ENCODE results near the gene UBE3C.
"Not testable (repeated sequence)": the region's sequence is repeated elsewhere in the genome, so short reads cannot be mapped to it uniquely, and the experiment has no call there.

UBE3C gene

DNA sequence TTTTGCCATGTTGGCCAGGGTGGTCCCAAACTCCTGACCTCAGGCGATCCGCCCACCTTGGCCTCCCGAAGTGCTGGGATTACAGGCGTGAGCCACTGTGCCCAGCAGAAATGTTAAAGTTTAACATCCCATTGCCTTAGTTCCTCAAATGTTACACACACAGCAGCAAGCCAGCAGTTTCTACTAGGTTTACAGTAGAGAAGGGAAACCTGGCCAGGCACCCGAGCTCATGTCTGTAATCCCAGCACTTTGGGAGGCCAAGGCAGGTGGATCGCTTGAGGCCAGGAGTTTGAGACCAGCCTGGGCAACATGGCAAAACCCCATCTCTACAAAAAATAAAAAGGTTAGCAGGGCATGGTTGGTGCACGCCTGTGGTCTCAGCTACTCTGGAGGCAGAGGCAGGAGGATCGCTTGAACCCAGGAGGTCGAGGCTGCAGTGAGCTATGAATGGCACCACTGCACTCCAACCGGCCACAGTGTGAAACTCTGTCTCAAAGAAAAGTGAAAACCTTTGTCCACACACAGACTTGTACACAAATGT, 135.4 kb downstream of the UBE3C start:
- DNase-seq = not testable (repeated sequence)

DNA sequence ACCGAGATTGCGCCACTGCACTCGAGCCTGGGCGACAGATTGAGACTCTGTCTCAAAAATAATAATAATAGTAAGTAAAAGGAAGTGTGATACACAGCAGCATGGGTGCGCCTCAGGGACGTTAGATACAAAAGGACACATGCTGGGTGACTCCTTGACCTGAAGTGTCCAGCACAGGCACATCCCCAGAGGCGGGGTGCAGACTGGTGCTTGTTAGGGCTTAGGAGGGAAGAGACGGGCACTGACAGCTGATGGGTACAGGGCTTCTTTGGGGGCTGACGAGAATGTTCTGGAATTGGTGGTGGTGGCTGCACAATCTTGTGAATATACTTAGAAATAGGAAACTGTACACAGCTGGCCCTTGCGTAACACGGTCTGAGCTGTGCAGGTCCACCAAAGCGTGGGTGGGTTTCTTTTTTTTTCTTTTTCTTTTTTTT, 136.3 kb downstream of the UBE3C start:
- DNase-seq = no peak

DNA sequence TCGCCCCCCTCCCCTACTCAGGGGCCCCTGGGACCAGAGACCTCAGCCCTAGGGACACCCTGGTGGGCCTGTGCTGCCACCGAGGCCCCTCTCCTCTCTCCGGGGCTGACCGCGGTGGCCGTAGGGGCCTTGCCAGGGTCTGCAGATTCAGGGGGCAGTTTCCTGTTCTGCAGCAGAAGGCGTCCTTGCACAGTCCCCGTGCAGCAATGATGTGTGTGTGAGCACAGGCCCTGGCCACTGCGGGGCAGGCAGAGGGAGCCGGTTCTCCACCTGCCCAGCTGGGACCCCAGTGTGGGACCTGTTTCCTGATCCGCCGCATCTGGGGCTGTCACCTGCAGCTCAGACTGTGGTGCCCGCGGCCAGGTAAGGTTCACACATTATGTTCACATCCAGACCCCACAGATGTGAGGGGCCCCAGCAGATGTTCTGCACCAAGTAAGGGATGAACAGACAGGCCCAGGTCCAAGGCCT, 137.4 kb downstream of the UBE3C start:
- DNase-seq = no peak

DNA sequence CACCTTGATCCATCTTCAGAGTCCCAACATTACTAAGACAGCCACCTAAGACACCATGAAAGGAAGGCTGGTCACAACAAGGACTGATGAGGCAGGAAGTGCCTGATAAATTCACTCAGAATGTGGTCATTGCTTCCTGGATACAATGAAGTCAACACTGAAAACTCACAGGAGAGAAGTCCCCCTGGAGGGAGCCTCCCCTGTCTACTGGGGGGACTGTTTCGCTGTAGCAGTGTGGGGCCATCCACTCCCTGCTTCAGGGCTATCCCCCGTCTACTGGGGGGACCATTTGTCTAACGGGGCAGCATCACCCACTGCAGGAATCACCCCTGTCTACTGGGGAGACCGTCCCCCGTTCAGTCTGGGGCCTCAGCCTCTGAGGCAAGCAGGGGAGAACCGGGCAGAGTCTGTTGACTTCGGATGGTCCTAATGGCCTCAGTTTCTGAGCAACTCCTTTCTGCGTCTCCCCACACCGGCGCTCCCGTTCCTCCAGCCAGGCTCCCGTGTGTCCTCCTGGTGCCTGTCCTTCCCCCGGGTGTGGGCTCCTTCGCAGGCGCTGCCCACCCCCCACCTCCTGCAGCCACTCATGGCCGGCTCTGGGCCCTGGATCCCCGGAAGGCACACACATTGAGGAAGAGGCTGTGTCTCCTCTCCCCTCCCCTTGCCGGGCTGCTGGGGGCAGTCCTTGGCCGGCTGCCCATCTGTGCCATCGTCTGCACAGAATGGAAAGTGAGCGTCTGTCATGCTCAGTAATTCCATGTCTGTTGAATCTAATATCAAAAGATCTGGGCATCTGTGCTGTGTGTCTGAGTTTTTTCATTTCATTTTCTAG, 138.2 kb downstream of the UBE3C start:
- no peak for DNase-seq

DNA sequence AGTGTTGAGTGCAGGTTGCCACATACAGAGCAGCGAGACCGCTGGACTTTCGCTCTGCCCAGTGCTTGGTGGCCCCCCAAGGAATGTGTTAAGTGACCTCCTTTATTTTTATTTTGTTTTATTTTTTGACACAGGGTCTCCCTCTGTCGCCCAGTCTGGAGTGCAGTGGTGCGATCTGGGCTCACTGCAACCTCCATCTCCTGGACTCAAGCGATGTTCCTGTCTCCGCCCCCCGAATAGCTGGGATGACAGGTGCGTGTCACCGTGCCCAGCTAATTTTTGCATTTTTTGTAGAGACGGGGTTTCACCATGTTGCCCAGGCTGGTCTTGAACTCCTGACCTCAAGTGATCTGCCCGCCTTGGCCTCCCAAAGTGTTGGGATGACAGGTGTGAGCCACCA, 138.8 kb downstream of the UBE3C start:
- DNase-seq = not testable (repeated sequence)

DNA sequence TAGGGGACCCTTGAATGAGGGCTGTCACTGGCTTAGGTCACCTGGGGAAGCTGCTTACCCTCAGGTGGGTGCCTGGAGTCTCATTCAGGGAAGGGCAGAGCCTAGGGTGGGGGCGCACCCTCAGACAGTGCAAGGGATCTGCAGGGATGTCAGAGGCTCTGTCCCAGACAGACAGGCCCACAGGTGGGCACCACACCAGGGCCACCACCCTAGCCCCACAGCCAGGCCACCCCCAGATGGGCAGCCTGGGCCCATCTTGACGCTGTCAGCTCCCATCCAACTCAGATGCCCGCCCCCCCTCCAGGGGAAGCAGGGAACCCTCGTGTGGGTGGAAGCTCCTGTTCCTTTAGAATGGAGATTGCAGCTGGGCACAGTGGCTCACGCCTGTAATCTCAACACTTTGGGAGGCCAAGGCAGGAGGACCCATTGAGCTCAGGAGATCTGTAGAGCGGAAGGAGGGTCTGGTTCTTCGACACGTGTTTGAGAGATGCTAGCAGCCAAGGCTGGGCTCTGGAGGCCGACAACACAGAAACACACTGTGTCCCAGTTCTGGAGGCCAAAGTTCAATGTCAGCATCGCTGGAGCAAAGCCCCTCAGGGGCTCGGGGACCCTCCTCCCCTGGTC, 139.6 kb downstream of the UBE3C start:
- no peak for DNase-seq

DNA sequence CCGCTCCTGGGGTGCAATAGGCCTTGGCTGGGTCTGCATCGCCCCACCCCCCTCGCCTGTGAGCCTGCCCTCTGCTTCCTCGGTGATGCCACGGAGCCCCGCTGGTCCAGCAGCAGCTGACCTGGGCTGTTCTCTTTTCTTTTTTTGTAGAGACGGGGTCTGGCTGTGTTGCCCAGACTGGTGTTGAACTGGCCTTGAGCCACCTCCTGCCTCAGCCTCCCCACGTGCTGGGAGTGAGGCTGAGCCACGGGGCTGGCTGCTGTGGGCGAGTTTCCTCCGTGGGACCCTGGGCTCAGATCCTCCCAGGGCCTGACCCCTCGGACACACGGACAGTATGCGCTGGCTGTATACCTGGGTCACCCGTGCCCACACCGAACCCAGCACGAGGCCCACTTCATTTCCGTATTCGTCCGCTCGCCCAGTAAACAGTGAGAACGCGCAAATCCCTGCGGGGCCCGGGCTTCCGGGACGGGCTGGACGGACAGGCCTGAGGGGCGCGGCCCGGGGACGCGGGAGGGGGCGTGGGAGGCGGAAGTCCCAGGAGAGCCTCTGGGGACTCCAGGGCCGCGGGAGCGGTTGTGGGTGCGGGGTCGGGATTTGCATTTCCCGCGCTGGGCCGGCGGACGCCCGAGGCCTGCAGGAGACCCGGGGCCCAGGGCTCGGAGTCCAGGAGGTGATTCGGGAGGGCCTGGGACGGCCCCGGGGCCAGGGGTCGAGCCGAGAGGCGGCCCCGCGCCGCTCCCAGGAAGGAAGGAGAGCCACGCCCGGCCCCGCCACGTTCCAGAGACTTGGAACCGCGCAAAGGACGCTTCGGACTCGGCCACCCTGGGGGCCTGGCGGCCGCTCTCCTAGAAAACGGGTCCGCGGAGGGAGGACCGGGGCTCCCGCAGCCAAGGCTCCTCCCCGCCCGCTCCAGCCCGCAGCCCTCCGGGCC, 140.3 kb downstream of the UBE3C start:
- no peak for DNase-seq

DNA sequence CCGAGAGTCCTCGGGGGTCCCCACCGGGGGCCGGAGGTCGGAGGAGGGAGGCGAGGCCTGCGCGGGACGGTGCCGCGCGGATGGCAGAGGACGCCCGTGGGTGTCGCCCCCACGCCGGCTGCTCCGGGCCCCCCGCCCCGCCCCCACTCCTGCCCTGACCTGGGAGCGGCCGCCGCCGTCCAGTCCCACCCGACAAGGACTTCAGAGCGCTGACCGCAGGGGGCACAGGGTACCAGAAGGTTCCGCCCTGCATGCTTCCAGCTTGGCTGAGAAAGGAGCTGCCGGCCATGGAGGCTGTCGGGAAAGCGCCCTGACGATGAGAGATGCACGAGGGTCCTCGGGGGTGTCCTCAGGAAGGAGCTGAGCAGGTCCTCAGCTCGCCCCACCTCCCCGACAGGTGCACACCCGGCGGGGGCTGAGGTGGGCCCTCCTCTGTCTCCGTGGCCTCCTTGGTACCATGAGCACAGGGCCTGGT, 141.1 kb downstream of the UBE3C start:
- DNase-seq = no peak

DNA sequence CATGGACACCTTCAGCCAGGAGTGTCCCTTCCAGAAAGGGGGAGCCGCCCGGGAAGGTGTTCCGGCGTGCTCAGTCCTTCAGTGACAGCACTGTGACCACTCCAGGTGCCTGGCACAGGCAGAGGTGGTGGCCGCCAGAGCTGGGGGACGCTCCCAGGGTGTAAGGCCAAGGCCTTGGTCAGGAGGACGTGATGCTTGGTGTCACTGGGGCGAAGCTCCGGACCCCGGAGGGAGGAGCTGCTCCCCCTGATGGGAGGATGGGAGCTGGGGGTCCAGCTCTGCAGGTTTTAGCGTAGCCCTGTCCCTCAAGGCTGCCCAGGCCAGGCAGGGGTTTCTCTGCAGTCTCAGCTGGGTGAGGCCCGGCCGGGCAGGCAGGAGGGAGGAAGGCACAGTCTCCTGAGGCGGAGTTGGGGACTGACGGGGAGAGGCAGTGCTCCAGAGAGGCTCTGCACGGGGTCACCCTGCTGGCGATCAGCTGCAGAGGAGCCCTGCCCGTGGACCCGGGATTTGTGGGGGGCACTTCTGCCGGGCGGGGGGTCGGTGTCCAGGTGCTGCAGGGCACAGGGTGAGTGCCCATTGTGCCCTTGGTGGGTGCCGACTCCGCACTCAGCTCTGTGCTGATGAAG, 141.6 kb downstream of the UBE3C start:
- no peak for DNase-seq

DNA sequence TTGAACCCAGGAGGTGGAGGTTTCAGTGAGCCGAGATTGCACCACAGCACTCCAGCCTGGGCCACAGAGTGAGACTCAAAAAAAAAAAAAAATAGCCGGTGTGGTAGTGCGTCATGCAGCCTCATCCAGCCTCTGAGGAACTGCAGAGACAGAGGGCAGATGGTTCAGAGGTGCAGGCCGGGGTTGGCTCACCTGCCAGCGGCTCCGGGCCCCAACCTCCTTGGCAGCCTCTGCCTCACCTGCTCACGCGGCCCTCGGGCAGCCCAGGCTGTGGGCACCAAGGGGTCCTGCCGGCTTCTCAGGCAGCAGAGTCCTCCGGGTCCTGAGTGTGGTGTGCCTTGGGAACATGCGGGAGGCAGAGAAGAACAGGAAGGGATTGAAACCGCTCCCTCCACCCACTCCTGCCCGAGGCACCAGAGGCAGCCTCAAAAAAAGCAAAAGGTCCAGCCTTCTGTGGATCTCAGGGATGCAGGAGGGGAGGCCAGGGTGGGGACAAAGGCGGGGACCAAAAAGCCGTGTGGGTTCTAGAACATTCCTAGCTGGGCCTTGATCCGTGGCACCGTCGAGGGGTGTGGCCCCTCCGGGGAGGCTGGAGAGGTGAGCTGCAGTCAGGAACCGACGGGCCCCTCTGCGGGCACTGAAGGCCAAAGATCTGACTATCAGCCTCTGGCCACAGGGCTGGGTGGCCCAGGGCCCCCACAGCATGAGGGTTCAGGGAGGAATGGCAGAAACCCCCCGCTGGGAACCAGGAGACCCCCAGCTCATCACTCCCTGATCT, 142.7 kb downstream of the UBE3C start:
- DNase-seq = no peak

DNA sequence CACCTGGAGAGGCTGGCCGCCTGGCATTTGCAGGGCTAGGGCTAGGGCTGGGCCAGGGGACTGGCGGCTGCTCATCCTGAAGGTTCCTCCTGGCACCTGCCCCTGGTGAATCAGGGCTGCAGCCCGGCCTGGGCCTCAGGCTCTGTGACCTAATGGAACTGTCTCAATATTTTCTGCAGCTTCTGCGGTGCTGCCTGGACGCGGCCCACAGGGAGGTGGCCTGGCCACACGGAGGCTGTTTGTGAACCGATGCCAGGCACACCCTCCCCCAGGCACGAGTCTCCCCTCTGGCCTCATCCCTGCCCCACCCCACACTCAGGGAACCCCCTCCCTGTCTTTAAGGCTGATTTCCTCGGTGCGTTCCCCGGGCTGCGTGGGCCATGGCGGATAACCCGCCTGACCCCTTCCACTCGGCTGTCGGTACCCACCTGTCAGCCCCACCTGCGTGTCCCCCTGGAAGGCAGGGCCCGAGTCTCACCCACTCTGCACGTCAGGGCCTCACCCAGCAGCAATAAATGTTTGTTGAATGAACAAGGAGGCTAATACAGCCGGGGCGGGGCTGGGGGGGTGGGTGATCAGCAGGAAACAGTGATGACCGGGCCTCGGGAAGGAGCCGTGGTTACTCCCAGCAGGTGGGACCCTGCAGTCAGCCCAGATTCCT, 143.5 kb downstream of the UBE3C start:
- no peak for DNase-seq

DNA sequence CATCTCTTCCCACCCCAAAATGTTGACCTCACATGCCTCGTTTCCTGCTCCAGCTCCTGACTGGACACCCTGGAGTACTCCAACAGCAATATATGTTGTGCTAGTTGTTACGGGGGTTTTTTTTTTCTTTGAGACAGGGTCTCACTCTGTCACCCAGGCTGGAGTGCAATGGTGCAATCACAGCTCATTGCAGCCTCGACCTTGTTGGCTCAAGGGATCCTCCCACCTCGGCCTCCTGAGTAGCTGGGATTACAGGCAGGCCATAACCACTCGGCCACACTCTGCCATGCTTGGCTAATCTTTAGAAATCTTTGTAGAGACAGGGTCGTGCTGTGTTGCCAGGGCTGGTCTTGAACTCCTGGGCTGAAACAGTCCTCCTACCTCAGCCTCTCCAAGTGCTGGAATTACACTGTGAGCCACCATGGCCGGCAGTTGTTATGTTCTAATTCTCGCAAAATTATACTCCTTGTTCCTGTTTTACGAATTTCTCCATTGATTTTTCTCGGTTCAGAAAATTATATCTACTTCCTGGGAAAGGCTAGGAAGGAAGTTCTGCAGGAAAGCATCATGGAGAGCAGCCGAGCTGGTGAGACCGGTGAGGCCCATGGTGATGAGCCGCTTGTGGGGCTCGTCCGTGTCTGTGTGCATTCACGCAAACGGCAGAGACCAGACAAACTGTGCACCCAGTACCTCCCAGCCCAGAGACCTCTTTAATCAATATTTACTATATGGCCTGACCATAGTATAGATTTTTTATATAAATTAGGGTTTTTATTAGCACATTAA, 145.7 kb downstream of the UBE3C start:
- no peak for DNase-seq

DNA sequence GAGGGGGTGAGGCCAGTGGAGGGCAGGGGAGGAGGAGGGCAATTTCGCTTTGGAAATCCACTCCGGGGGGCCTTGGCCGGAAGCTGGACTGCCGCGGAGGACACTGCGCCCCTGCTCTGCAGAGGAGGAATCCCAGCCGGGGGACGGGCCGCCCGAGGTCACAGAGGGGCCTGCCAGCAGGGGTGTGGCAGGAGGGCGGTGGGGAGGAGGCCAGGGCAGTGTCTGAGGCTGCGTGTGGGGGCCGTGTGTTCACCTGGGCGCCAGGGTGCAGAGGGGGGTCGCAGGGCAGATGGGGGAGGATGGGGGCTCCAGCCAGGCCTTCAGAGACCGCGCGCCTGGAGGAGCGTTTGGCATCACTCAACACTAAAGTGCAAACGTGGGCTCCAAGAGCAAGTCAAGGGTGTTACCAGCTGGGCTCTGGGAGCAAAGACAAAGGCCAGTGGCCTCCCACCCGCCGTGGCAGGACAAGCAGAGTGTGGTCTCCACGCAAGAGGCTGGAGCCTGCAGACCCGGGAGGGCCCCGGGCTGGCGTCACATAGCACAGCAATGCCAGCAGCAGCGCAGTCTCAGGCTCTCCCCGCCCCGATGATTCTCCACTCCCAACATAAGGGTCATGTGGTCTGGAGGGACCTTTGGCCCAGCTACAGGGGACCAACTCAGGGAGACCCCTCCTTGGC, 152.8 kb downstream of the UBE3C start:
- DNase-seq = no peak

DNA sequence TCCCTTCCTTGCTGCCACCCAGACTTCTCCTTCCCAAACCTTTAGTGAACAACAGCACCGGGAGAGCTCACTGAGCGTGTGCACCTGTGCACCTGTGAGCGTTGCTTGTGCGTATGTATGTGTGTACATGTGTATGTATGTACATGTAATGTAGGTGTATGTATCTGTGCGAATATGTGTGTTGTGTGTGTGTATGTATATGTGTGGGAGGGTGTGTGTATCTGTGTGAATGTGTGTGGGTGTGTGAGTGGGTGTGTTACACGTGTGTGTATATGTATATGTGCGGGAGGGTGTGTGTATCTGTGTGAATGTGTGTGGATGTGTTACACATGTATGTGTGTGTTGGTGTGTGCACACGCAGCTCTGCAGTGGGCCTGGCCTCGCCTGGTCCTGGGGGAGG, 153.5 kb downstream of the UBE3C start:
- DNase-seq = no peak

DNA sequence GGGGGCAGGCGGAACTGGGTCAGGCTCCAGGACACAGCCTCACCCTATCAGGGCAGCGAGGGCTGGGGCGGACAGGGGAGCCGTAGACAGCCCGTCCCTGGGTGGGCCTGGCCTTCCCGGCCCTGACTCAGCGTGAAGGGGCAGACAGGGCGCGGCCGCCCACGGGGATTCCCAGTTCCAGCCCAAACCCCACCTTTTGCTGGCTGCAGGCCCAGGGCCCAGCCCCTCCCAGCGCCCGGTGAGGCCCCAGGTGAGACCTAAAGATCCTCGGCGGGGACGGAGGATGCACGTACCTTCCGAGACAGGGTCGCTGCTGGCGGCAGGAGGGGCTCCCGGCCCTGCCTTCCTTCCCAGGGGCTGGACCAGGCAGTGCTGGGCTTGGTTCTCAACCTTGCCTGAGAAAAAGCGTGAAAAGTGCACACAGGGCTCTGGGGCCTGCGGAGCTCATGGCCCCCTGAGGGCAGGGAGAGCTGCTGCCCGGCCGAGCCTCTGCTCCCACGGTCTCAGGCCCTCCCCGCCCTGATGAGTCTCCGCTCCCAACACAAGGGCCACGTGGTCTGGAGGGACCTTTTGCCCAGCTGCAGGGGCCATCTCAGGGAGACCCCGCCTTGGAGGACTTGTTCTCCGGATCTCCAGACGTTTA, 154.2 kb downstream of the UBE3C start:
- no peak for DNase-seq

DNA sequence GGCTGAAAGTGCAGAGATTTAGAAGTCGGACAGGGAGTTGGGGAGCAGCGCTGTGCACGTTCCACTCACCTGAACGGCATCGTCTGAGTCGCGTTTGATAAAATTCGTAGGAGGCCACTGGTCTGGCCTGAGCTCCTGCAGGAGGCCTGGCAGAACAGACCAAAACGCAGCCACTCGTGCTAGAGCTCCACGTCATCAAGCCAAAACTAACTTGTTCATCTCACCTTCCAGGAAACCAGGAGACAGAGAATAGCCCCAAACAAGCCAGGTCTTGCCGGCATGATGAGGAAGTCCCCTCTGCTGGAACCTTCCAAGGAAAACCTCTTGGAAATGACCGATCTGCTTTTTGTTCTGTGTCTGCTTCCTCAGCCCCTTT, 154.7 kb downstream of the UBE3C start:
- no peak for DNase-seq

DNA sequence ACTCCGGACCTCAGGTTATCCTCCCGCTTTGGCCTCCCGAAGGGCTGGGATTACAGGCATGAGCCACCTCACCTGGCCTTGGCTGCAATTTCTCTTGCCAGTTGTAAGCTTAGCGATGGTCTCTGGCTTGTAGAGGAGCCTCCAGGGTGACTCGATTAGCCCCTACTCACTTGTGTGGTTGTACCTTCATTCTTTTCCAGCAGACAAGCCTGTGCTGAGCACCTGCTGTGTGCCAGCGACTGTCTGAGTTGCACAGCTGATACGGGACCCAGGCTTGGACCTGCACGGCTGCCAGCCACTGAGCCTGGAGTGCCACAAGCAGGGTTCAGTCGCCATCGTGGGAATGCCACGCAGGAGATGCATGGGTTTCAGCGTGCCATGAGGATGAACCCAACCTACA, 156.0 kb downstream of the UBE3C start:
- no peak for DNase-seq

DNA sequence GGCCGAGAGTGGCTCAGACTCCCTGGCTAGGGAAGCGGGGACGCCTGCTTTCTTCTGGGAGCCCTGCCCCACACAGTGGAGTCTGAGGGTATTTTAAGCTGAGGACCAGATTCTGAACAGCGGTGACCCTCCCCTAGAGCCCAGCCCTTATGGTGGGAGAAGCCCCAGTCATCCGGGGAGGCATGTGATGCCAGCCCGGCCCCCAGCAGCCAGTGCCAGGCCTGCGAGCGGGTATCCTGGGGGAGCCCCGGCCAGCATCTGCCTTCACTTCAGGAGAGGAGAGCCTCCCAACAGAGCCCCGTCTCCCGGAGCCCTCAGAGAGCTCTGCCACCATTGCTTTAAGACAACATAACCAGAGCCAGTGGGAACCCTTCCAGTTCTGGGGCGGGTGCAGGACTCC, 156.6 kb downstream of the UBE3C start:
- DNase-seq = no peak

DNA sequence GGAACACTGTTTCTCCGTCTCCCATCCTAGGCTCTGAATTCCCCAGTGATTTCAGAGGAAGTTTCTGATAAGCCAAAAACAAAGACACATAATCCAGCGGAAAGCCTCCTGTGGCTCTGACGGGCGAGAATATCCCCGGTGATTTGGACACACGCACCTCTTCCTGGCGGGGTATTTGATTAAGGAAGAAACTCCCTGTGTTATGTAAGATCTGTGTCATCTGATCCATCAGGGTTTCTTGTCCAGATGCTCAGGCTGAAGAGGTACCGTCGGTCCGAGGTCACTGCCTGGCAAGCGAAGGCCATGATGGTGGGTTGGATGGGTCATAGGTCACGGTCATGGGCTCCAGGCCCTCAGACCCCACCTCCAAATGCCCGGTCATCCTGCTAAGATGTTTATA, 158.5 kb downstream of the UBE3C start:
- DNase-seq = no peak
